CD4-positive, alpha-beta T cell treated with Interleukin-1 beta for 1 hour (primary cell): ENCODE results near the gene DGUOK.
"Not testable (repeated sequence)": the region's sequence is repeated elsewhere in the genome, so short reads cannot be mapped to it uniquely, and the experiment has no call there.

Experiments used
- DNase-seq, 2 donors: peaks; one replicate each; pipeline ENCODE4 v3.0.0-alpha.2; 2020 to 2022

The DGUOK gene

GRCh38 chr2:73921581-73921980 is 5.1 kb upstream of the DGUOK start:
- DNase-seq: no peak

GRCh38 chr2:73922681-73923080 is 4.0 kb upstream of the DGUOK start:
- no peak for DNase-seq

- DNase-seq: no peak
Measured at GRCh38 chr2:73925033-73925704, 1.5 kb upstream of the DGUOK start.

GRCh38 chr2:73925853-73926492 is 707 bp upstream of the DGUOK start:
- no peak for DNase-seq

- DNase-seq: no peak
Measured at GRCh38 chr2:73927344-73927743, 664 bp downstream of the DGUOK start.

- no peak for DNase-seq
Measured at GRCh38 chr2:73928963-73929347, 2.3 kb downstream of the DGUOK start.

GRCh38 chr2:73930386-73930785 is 3.7 kb downstream of the DGUOK start:
- no peak for DNase-seq

GRCh38 chr2:73931531-73932500 is 5.1 kb downstream of the DGUOK start:
- DNase-seq: no peak

GRCh38 chr2:73933194-73933593 is 6.5 kb downstream of the DGUOK start:
- no peak for DNase-seq

GRCh38 chr2:73935641-73936040 is 9.0 kb downstream of the DGUOK start:
- DNase-seq: no peak

GRCh38 chr2:73937103-73937885 is 10.6 kb downstream of the DGUOK start:
- DNase-seq: no peak

- DNase-seq: no peak
Measured at GRCh38 chr2:73937899-73938298, 11.2 kb downstream of the DGUOK start.

GRCh38 chr2:73938718-73939352 is 12.2 kb downstream of the DGUOK start:
- no peak for DNase-seq

GRCh38 chr2:73939419-73939818 is 12.7 kb downstream of the DGUOK start:
- peak; percentile 26 to 36 for DNase-seq

GRCh38 chr2:73940066-73940465 is 13.4 kb downstream of the DGUOK start:
- DNase-seq: not testable (repeated sequence)

- no peak for DNase-seq
Measured at GRCh38 chr2:73942664-73943063, 16.0 kb downstream of the DGUOK start.

- DNase-seq: no peak
Measured at GRCh38 chr2:73944714-73945113, 18.0 kb downstream of the DGUOK start.

- DNase-seq: no peak
Measured at GRCh38 chr2:73946215-73946614, 19.5 kb downstream of the DGUOK start.

- DNase-seq: no peak
Measured at GRCh38 chr2:73946666-73947065, 20.0 kb downstream of the DGUOK start.

GRCh38 chr2:73947412-73948018 is 20.8 kb downstream of the DGUOK start:
- no peak for DNase-seq

GRCh38 chr2:73949802-73950201 is 23.1 kb downstream of the DGUOK start:
- no peak for DNase-seq
